Fibroblast of villous mesenchyme (primary cell): Measurements from ENCODE around the gene TJP2. TPM values are rescaled to one million over a fixed set of nuclear protein-coding genes. Genes with fewer than 3 reads are reported as not detected.
A peak's percentile ranks its signal among the peaks of the same experiment; 100 is the strongest.

Source experiments
- DNase-seq: peaks from one replicate; pipeline ENCODE4 v3.0.0-alpha.2; 2010; ENCODE audit warnings: low read depth
- H3K4me3 ChIP-seq: 2 replicates; pipeline ENCODE4 v1.5.1; 2011; ENCODE audit warnings: low read depth, mild to moderate bottlenecking, low read length
- CTCF ChIP-seq: IDR thresholded peaks from 2 replicates; pipeline ENCODE4 v1.5.1; 2012; ENCODE audit warnings: low read depth, mild to moderate bottlenecking, low read length; ENCODE audit not compliant: insufficient read depth
- total RNA-seq: library from RNA; depleted of rRNA; stranded (reverse); fragments of >200 nt; gene quantifications from 2 replicates; pipeline ENCODE4 v1.2.3, GENCODE V29; 2012

Gene TJP2
- total RNA-seq, 1 donor, result 18.1 TPM

GRCh38 chr9:69261636-69262035, 87.6 kb downstream of the TJP2 start:
- DNase-seq, result no peak
- peak; percentile 2 for TF ChIP-seq CTCF
- H3K4me3 ChIP-seq, result no peak overlapping the region

DNA sequence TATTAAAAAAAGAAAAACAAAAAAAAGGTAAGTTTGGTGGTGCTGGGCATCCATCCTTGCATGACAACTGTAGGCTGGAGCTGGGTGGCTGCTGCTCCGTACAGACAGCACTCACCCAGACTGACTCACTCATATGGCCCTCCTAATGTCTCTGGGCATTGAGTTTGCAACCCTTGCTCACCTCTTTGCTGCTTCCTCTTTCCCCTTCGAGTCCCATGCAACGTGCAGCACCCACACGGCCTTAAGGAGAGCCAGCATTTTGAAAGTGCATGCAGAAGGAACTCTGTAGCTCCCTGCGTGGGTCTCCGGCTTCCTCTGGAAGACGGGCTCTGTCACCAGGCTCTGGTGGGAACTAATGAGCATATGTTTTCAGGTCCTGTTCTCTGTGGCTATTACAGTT, 90.4 kb downstream of the TJP2 start:
- no peak for DNase-seq
- TF ChIP-seq CTCF, result no peak
- no peak overlapping the region for H3K4me3 ChIP-seq

- no peak for DNase-seq
- no peak overlapping the region for H3K4me3 ChIP-seq
- TF ChIP-seq CTCF, result no peak
These were observed 91.8 kb downstream of the TJP2 start for GRCh38 chr9:69265891-69266290.

DNA sequence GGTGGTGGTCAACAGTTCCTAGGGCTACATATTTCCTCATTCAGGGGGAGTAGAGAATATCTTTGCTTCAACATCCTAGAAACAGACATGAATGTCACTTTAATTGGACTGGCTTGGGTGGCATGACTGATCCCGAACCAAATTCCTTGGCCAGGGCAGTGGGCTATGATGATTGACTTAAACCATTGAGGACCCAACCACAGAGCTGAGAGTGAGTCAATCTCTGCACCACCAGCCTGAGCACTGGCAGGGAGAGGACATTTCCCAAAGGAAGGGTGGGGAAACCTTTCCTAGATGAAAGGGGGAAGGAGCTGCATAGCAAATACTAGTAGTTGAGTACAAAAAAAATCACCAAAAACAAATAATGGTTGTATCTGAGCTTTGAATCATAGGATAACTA, 98.1 kb downstream of the TJP2 start:
- no peak for TF ChIP-seq CTCF
- H3K4me3 ChIP-seq, result no peak overlapping the region
- no peak for DNase-seq

GRCh38 chr9:69273161-69273560, 99.1 kb downstream of the TJP2 start:
- DNase-seq, result no peak
- no peak for TF ChIP-seq CTCF

GRCh38 chr9:69276775-69277174, 102.7 kb downstream of the TJP2 start:
- no peak overlapping the region for H3K4me3 ChIP-seq
- DNase-seq, result peak; percentile 33
- no peak for TF ChIP-seq CTCF

More at GRCh38 chr9:69273161-69273560, 99.1 kb downstream of the TJP2 start:
- no peak overlapping the region for H3K4me3 ChIP-seq

- no peak for DNase-seq
- no peak overlapping the region for H3K4me3 ChIP-seq
- TF ChIP-seq CTCF, result no peak
These were observed 105.1 kb downstream of the TJP2 start for GRCh38 chr9:69279084-69279731.
